ENCODE data around the gene NFYA. TPM values are rescaled to one million over a fixed set of nuclear protein-coding genes. Genes with fewer than 3 reads are reported as not detected.

The NFYA gene
- total RNA-seq, 1 donor from 2014 or later, result 23.9 TPM

DNA sequence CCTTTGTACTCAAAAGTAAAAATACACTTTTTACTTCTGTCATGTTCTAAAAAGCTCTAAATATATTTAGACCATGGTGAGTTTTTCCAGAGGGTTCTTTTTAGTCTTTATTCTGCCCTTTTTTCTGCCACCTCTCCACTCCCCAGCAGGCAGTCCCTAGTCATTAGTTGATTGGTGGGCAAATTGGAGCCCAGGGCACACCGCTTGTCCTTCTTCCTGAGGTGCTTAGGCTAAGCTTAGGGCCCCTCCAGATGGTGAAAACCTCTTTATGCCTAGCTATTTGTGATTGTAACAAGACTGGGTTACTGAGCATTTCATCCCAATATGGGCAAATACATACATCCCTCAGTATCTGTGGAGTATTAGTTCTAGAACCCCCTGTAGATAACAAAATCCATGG is 75.1 kb downstream of the NFYA start:
- Histone ChIP-seq H3K36me3 (no peaks in the 10 kb centered on the region), H3K4me3 (no peak overlapping the region), H3K27me3 (no peaks in the 10 kb centered on the region), H3K4me1 (no peaks in the 10 kb centered on the region), H3K9me3 (no peaks in the 10 kb centered on the region), H3K27ac (no peak overlapping the region)
- intact Hi-C loops (cut with DNase I), result no loop called here
- no peak for DNase-seq
- TF ChIP-seq, protein P1, sequence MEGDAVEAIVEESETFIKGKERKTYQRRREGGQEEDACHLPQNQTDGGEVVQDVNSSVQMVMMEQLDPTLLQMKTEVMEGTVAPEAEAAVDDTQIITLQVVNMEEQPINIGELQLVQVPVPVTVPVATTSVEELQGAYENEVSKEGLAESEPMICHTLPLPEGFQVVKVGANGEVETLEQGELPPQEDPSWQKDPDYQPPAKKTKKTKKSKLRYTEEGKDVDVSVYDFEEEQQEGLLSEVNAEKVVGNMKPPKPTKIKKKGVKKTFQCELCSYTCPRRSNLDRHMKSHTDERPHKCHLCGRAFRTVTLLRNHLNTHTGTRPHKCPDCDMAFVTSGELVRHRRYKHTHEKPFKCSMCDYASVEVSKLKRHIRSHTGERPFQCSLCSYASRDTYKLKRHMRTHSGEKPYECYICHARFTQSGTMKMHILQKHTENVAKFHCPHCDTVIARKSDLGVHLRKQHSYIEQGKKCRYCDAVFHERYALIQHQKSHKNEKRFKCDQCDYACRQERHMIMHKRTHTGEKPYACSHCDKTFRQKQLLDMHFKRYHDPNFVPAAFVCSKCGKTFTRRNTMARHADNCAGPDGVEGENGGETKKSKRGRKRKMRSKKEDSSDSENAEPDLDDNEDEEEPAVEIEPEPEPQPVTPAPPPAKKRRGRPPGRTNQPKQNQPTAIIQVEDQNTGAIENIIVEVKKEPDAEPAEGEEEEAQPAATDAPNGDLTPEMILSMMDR (IDR thresholded peaks at IDR 0.05), result no peak
- no peak for ATAC-seq

Other genes starting within 250 kb of the NFYA start
- 1.4 TPM for gene UNC5CL, start 33.8 kb upstream of the NFYA start, total RNA-seq
- gene TSPO2, start 30.5 kb upstream of the NFYA start, total RNA-seq, result not detected
- gene APOBEC2, start 19.8 kb upstream of the NFYA start, total RNA-seq, result not detected
- gene OARD1, start 618 bp upstream of the NFYA start, total RNA-seq, result 22.1 TPM
- gene TREML1, start 81.4 kb downstream of the NFYA start, total RNA-seq, result 2.5 TPM
- gene TREM2, start 90.1 kb downstream of the NFYA start, total RNA-seq, result 62.2 TPM
- 0.61 TPM for gene TREML2, start 128.2 kb downstream of the NFYA start, total RNA-seq
- not detected for gene TREML4, start 155.4 kb downstream of the NFYA start, total RNA-seq
- gene TREM1, start 213.7 kb downstream of the NFYA start, total RNA-seq, result 61.2 TPM

Measured in upper lobe of right lung (tissue), 1 donor.